WTC11 (cell line): Measurements from ENCODE around the gene RAPGEF3. TPM values are rescaled to one million over a fixed set of nuclear protein-coding genes. Genes with fewer than 3 reads are reported as not detected.
A peak's percentile ranks its signal among the peaks of the same experiment; 100 is the strongest.

Experiments
- ATAC-seq: fragments of 200-7000 bp; cut with Tn5 transposase; 2 replicates; pipeline ENCODE4 v1.10.0; 2021; ENCODE audit warnings: mild to moderate bottlenecking, moderate library complexity
- CTCF ChIA-PET: fragments of 300-600 bp; sonication (Branson Sonifier 250); formaldehyde crosslinking; loops from one replicate; lab custom pipeline; 2021; ENCODE audit warnings: antibody characterized with exemption; lab: Charles Lee
- POLR2A ChIA-PET: fragments of 350-600 bp; sonication (Branson Sonifier 250); formaldehyde crosslinking; loops from one replicate; lab custom pipeline; 2021; ENCODE audit warnings: antibody characterized with exemption; lab: Charles Lee
- DNase-seq: peaks from one replicate; pipeline ENCODE4 v3.0.0; 2021; ENCODE audit warnings: low spot score
- H3K27ac Mint-ChIP-seq: 2 replicates; pipeline ENCODE4 v1.8.0; 2021; ENCODE audit warnings: mixed read lengths
- H3K27me3 Mint-ChIP-seq: 2 replicates; pipeline ENCODE4 v1.8.0; 2021; ENCODE audit warnings: low read depth, mild to moderate bottlenecking, moderate library complexity, mixed read lengths
- H3K36me3 Mint-ChIP-seq: 2 replicates; pipeline ENCODE4 v1.8.0; 2021; ENCODE audit warnings: mixed read lengths
- H3K4me1 Mint-ChIP-seq: 2 replicates; pipeline ENCODE4 v1.8.0; 2022; ENCODE audit warnings: mixed read lengths
- H3K4me3 Mint-ChIP-seq: 2 replicates; pipeline ENCODE4 v1.8.0; 2021; ENCODE audit warnings: mild to moderate bottlenecking, moderate library complexity, mixed read lengths
- H3K9me3 Mint-ChIP-seq: 2 replicates; pipeline ENCODE4 v1.8.0; 2021; ENCODE audit warnings: mixed read lengths
- ATF1 ChIP-seq: sonication (generic); formaldehyde crosslinking; IDR thresholded peaks from 2 replicates; pipeline ENCODE4 v1.8.1; 2023; ENCODE audit warnings: mild to moderate bottlenecking, moderate library complexity, missing genetic modification reagents
- E2F1 ChIP-seq: sonication (generic); formaldehyde crosslinking; IDR thresholded peaks from 2 replicates; pipeline ENCODE4 v1.8.0; 2022; ENCODE audit warnings: mild to moderate bottlenecking, missing genetic modification reagents
- EMX1 ChIP-seq: fragments of 250-450 bp; sonication (Bioruptor Pico); IDR thresholded peaks from 2 replicates; pipeline ENCODE4 v1.8.0; 2021; ENCODE audit warnings: mild to moderate bottlenecking
- ERG ChIP-seq: fragments of 250-450 bp; sonication (Bioruptor Pico); IDR thresholded peaks from 2 replicates; pipeline ENCODE4 v1.8.0; 2021; ENCODE audit warnings: mild to moderate bottlenecking
- FOXP1 ChIP-seq: sonication (generic); formaldehyde crosslinking; IDR thresholded peaks from 2 replicates; pipeline ENCODE4 v1.8.0; 2022; ENCODE audit warnings: missing genetic modification reagents, mild to moderate bottlenecking, moderate library complexity, borderline replicate concordance
- IRF2 ChIP-seq: sonication (generic); formaldehyde crosslinking; IDR thresholded peaks from 2 replicates; pipeline ENCODE4 v1.8.0; 2022; ENCODE audit warnings: low read depth, missing genetic modification reagents, borderline replicate concordance
- JAZF1 ChIP-seq: fragments of 250-450 bp; sonication (Bioruptor Pico); IDR thresholded peaks from 2 replicates; pipeline ENCODE4 v1.9.0; 2021; ENCODE audit warnings: moderate library complexity, mild to moderate bottlenecking, inconsistent platforms
- KAT7 ChIP-seq: sonication (generic); formaldehyde crosslinking; IDR thresholded peaks from 2 replicates; pipeline ENCODE4 v1.8.1; 2023; ENCODE audit warnings: missing genetic modification reagents, mild to moderate bottlenecking, borderline replicate concordance
- MXD4 ChIP-seq: fragments of 250-450 bp; sonication (Bioruptor Pico); IDR thresholded peaks from 2 replicates; pipeline ENCODE4 v1.8.0; 2021; ENCODE audit warnings: mild to moderate bottlenecking, moderate library complexity, borderline replicate concordance
- NFYB ChIP-seq: sonication (generic); formaldehyde crosslinking; conservative IDR thresholded peaks from 2 replicates; pipeline ENCODE4 v1.8.0; 2022; ENCODE audit warnings: low read depth, missing genetic modification reagents
- OVOL2 ChIP-seq: fragments of 250-450 bp; sonication (Bioruptor Pico); IDR thresholded peaks from 2 replicates; pipeline ENCODE4 v1.9.0; 2021; ENCODE audit warnings: mild to moderate bottlenecking, borderline replicate concordance
- PRRX2 ChIP-seq: fragments of 250-450 bp; sonication (Bioruptor Pico); IDR thresholded peaks from 2 replicates; pipeline ENCODE4 v1.8.0; 2021; ENCODE audit warnings: mild to moderate bottlenecking
- RELA ChIP-seq: sonication (generic); formaldehyde crosslinking; IDR thresholded peaks from 2 replicates; pipeline ENCODE4 v1.8.1; 2022; ENCODE audit warnings: missing genetic modification reagents, mild to moderate bottlenecking, borderline replicate concordance
- SP1 ChIP-seq: sonication (generic); formaldehyde crosslinking; conservative IDR thresholded peaks from 2 replicates; pipeline ENCODE4 v1.8.1; 2022; ENCODE audit warnings: missing genetic modification reagents
- TEAD1 ChIP-seq: sonication (generic); formaldehyde crosslinking; IDR thresholded peaks from 2 replicates; pipeline ENCODE4 v1.8.0; 2022; ENCODE audit warnings: mild to moderate bottlenecking, missing genetic modification reagents
- ZNF219 ChIP-seq: sonication (generic); formaldehyde crosslinking; IDR thresholded peaks from 2 replicates; pipeline ENCODE4 v1.8.0; 2023; ENCODE audit warnings: missing genetic modification reagents, mild to moderate bottlenecking, borderline replicate concordance
- ZNF317 ChIP-seq: sonication (generic); formaldehyde crosslinking; IDR thresholded peaks from 2 replicates; pipeline ENCODE4 v1.8.1; 2023; ENCODE audit warnings: low read depth, mild to moderate bottlenecking, moderate library complexity, missing genetic modification reagents, borderline replicate concordance
- total RNA-seq: library from RNA; stranded (reverse); gene quantifications from 3 replicates; pipeline ENCODE4 v1.2.3, GENCODE V29; 2021
- TF ChIP-seq, protein P1 (sequence below): fragments of 250-450 bp; sonication (Bioruptor Pico); IDR thresholded peaks from 2 replicates; pipeline ENCODE4 v2.1.2; 2022; ENCODE audit warnings: mild to moderate bottlenecking, moderate library complexity
- TF ChIP-seq, protein P2 (sequence below): sonication (generic); formaldehyde crosslinking; IDR thresholded peaks from 2 replicates; pipeline ENCODE4 v1.8.1; 2022; ENCODE audit warnings: low read depth, mild to moderate bottlenecking, moderate library complexity, missing genetic modification reagents, borderline replicate concordance
- TF ChIP-seq, protein P3 (sequence below): fragments of 250-450 bp; sonication (Bioruptor Pico); IDR thresholded peaks from 2 replicates; pipeline ENCODE4 v1.9.0; 2021; ENCODE audit warnings: mild to moderate bottlenecking
- TF ChIP-seq, protein P4 (sequence below): sonication (generic); formaldehyde crosslinking; IDR thresholded peaks from 2 replicates; pipeline ENCODE4 v1.8.1; 2022; ENCODE audit warnings: mild to moderate bottlenecking, missing genetic modification reagents, moderate library complexity, borderline replicate concordance

Gene RAPGEF3
- total RNA-seq, 1 experiment from 2014 or later, result 13.3 TPM

DNA sequence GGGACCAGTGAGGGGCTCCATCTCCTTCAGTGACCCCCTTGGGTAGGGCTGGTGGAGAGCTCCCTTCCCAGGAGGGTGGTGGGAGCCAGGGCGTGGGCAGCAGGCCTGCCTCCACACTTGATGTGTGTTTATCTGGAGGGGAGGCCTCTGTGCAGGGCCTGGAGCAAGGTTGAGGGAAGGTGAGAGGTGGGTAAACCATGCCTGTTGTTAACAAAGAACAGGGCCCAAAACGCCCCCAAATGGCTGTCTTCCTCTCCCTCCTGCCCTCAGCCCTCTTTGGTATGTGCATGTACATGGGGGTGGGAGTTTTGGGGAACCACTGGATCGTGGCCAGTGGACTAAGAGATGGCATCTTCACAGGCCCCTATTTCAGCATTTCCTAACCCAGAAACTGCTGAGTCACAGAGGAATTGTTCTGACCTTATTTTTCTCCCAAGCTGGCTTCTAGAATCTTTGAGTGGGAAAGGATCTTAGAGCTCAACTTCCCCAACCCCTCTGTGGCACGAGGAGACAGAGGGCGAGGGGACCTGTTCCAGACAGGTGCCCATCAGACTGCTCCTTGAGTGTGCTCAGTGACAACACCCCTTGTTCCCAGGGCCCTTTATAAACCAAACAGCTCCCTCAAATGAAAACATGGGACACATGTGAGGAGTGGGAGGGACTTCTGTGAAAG is 17.9 kb upstream of the RAPGEF3 start (continued):
- no peak for TF ChIP-seq PRRX2

DNA sequence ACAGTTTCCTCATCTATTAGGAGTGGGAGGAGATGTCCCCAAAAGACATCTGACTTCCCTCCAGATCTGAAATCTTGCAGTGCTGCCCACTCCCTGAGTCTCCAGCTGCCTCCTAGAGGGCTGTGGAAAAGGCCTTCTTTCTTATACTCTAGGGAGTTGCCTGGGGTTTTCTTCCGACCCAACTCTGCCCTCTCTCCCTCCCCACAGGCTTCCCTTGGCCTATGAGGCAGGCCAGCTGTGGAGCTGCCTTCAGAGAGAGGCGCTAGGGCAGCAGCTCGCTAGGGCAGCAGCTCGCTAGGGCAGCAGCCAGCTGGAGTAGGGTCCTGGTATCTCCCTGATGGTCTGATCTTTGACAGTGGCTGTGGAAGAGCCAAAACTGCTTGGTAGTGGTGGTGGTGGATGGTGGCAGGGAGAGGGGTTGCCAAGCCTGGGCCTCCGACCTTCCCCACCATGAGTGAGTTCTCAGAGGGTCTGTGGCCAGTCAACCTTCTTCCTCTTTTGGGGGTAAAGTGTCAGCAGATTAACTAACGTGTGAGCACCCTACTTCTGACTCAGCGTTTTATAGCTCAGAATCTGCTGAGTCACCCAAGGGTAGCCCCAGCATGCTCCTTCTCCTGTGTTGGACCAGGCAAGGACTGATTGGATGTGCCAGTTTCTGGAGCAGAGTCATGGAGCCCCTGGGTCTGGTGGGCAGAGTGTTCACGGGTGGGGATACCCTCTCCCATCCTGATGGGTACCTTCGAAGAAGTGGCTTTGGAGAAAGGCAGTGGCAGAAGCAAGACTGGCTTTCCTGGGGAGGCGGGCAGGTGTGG is 16.6 kb upstream of the RAPGEF3 start:
- Mint-ChIP-seq H3K27me3 (peaks cover 27% of the 10 kb centered on the region), H3K36me3 (no peaks in the 10 kb centered on the region), H3K4me1 (peaks cover 47% of the 10 kb centered on the region), H3K4me3 (no peak overlapping the region; the same call in 1 of the 2 replicates), H3K27ac (peak overlapping the region; percentile 53; the same call in 1 of the 2 replicates), H3K9me3 (no peaks in the 10 kb centered on the region)
- POLR2A ChIA-PET, result interaction anchor here (0.6 kb wide), 1 partner anchor 47 kb away, joined by 3 read pairs; no protein-coding TSS in a partner anchor
- CTCF ChIA-PET, result interaction anchor here (0.8 to 19.3 kb wide), 6 partner anchors 8 to 63 kb away, joined by 3 to 735 read pairs (median 47); partner anchors contain the start of gene RAPGEF3
- no peak for TF ChIP-seq MXD4
- no peak for TF ChIP-seq FOXP1 (CRISPR knock-in tag)
- no peak for TF ChIP-seq ZNF219
- no peak for TF ChIP-seq RELA (CRISPR knock-in tag)
- ATAC-seq (no peak), DNase-seq (no peak)

DNA sequence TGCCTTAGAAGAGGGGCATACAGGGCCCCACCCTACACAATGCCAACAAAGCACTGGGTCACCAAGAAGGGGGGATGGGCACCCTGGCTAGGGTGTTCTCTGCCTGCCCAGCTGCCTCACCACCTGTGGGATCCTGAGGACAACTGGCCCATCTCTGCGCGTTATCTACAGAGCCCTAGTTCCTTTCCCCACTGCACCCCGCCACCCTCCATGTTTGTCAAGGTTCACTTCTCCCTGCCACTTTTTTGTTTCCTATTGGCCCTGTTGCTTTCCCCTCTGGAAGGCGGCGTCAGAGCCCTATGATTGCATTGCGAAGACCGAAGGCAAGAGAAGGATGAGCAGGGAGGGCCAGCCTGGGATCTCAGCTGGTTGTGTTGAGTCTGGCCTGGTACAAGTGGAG is 16.0 kb upstream of the RAPGEF3 start:
- Mint-ChIP-seq H3K27ac (no peak overlapping the region), H3K27me3 (peaks cover 27% of the 10 kb centered on the region), H3K9me3 (no peaks in the 10 kb centered on the region), H3K4me1 (peaks cover 44% of the 10 kb centered on the region), H3K36me3 (no peaks in the 10 kb centered on the region), H3K4me3 (peak overlapping the region; percentile 82)
- DNase-seq (no peak), ATAC-seq (no peak)
- TF ChIP-seq E2F1 (no peak), IRF2 (no peak), KAT7 (CRISPR knock-in tag) (no peak), PRRX2 (no peak), NFYB (CRISPR knock-in tag) (no peak), OVOL2 (CRISPR knock-in tag) (no peak), TEAD1 (CRISPR knock-in tag) (no peak), SP1 (CRISPR knock-in tag) (no peak), ATF1 (CRISPR knock-in tag) (no peak), EMX1 (no peak), ERG (CRISPR knock-in tag) (no peak), ZNF317 (CRISPR knock-in tag) (no peak), JAZF1 (CRISPR knock-in tag) (no peak)
- TF ChIP-seq, protein P1, sequence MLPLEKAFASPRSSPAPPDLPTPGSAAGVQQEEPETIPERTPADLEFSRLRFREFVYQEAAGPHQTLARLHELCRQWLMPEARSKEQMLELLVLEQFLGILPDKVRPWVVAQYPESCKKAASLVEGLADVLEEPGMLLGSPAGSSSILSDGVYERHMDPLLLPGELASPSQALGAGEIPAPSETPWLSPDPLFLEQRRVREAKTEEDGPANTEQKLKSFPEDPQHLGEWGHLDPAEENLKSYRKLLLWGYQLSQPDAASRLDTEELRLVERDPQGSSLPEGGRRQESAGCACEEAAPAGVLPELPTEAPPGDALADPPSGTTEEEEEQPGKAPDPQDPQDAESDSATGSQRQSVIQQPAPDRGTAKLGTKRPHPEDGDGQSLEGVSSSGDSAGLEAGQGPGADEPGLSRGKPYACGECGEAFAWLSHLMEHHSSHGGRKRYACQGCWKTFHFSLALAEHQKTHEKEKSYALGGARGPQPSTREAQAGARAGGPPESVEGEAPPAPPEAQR, result no peak
- TF ChIP-seq, protein P2, sequence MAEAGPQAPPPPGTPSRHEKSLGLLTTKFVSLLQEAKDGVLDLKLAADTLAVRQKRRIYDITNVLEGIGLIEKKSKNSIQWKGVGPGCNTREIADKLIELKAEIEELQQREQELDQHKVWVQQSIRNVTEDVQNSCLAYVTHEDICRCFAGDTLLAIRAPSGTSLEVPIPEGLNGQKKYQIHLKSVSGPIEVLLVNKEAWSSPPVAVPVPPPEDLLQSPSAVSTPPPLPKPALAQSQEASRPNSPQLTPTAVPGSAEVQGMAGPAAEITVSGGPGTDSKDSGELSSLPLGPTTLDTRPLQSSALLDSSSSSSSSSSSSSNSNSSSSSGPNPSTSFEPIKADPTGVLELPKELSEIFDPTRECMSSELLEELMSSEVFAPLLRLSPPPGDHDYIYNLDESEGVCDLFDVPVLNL (CRISPR knock-in tag), result no peak
- TF ChIP-seq, protein P3, sequence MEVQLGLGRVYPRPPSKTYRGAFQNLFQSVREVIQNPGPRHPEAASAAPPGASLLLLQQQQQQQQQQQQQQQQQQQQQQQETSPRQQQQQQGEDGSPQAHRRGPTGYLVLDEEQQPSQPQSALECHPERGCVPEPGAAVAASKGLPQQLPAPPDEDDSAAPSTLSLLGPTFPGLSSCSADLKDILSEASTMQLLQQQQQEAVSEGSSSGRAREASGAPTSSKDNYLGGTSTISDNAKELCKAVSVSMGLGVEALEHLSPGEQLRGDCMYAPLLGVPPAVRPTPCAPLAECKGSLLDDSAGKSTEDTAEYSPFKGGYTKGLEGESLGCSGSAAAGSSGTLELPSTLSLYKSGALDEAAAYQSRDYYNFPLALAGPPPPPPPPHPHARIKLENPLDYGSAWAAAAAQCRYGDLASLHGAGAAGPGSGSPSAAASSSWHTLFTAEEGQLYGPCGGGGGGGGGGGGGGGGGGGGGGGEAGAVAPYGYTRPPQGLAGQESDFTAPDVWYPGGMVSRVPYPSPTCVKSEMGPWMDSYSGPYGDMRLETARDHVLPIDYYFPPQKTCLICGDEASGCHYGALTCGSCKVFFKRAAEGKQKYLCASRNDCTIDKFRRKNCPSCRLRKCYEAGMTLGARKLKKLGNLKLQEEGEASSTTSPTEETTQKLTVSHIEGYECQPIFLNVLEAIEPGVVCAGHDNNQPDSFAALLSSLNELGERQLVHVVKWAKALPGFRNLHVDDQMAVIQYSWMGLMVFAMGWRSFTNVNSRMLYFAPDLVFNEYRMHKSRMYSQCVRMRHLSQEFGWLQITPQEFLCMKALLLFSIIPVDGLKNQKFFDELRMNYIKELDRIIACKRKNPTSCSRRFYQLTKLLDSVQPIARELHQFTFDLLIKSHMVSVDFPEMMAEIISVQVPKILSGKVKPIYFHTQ (CRISPR knock-in tag), result no peak
- TF ChIP-seq, protein P4, sequence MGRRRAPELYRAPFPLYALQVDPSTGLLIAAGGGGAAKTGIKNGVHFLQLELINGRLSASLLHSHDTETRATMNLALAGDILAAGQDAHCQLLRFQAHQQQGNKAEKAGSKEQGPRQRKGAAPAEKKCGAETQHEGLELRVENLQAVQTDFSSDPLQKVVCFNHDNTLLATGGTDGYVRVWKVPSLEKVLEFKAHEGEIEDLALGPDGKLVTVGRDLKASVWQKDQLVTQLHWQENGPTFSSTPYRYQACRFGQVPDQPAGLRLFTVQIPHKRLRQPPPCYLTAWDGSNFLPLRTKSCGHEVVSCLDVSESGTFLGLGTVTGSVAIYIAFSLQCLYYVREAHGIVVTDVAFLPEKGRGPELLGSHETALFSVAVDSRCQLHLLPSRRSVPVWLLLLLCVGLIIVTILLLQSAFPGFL (CRISPR knock-in tag), result no peak
- CTCF ChIA-PET, result interaction anchor here (0.8 to 19.3 kb wide), 6 partner anchors 7 to 63 kb away, joined by 3 to 735 read pairs (median 47); partner anchors contain the start of gene RAPGEF3
- POLR2A ChIA-PET, result interaction anchor here (0.6 kb wide), 1 partner anchor 47 kb away, joined by 3 read pairs; no protein-coding TSS in a partner anchor
